GM21723 (cell line): ENCODE measurements around the gene ORM2.
"Not testable (repeated sequence)": the region's sequence is repeated elsewhere in the genome, so short reads cannot be mapped to it uniquely, and the experiment has no call there.

Experiments
- ATAC-seq: cut with Tn5 transposase; IDR thresholded peaks from one replicate; pipeline ENCODE4 v1.9.1; 2021; ENCODE audit warnings: mild to moderate bottlenecking, moderate library complexity; ENCODE audit not compliant: unreplicated experiment

The ORM2 gene

DNA sequence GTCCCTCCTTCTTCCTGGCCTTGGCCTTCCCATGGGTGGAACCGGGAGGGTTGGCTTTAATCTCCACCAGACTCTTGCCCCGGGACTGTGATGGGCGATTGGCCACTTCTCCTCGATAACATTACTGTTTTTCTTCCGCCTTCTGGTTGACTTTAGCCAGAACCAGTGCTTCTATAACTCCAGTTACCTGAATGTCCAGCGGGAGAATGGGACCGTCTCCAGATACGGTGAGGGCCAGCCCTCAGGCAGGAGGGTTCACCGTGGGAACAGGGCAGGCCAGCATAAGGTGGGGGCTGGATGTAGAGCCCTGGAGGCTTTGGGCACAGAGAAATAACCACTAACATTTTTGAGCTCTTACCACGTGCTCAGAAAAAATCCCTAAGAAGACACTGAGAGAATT, 967 bp downstream of the ORM2 start:
- no peak for ATAC-seq

- ATAC-seq, result not testable (repeated sequence)
Observed at GRCh38 chr9:114331229-114332195, 1.8 kb downstream of the ORM2 start.

DNA sequence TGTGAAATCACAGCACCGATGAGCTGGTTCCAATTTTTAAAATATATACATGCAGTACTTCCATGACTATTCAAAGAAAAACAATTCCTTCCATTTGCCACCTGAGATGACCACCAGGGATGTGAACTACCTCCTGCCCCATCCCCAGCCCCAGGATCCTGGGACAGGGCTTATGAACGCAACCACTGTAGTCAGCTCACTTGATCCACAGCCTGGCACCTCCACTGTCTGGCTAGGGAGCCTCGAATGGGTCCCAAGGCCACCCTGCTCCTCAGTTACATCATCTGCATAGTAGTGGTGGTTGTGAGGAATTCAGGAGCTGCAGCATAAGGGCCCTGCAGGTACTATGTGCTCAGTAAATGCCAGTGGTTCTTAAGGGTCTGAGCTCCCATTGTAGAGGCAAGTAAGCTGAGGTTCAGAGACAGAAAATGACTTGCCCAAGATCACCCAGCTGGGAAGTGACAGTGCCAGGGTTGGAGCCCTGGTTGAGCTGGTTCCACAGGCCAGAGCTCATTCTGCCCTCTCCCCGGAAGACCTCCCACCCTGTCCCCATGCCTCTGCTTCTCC, 2.9 kb downstream of the ORM2 start:
- ATAC-seq, result not testable (repeated sequence)

- ATAC-seq, result not testable (repeated sequence)
Observed at GRCh38 chr9:114333718-114334117, 4.0 kb downstream of the ORM2 start.

DNA sequence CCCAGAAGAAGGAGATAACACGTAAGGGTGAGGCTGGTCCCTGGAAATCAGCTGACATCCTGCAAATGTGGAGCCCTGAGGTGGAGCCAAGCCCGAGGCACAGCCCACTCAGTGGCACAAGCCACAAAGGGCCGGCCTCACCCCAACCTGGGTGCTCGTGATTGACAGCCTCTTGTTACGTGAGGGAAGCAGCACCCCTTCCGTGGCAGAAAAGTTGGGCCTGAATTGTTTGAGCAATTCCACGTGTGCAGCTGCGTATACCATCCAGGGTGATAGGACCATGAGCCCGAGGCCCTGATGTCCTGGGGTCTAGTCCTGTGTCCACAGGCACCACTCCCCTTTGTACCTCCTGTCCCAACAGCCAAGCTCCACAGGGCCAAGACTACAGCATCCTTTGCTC, 4.8 kb downstream of the ORM2 start:
- ATAC-seq, result no peak

GRCh38 chr9:114335745-114336144, 6.1 kb downstream of the ORM2 start:
- no peak for ATAC-seq

GRCh38 chr9:114336157-114336556, 6.5 kb downstream of the ORM2 start:
- ATAC-seq, result no peak

DNA sequence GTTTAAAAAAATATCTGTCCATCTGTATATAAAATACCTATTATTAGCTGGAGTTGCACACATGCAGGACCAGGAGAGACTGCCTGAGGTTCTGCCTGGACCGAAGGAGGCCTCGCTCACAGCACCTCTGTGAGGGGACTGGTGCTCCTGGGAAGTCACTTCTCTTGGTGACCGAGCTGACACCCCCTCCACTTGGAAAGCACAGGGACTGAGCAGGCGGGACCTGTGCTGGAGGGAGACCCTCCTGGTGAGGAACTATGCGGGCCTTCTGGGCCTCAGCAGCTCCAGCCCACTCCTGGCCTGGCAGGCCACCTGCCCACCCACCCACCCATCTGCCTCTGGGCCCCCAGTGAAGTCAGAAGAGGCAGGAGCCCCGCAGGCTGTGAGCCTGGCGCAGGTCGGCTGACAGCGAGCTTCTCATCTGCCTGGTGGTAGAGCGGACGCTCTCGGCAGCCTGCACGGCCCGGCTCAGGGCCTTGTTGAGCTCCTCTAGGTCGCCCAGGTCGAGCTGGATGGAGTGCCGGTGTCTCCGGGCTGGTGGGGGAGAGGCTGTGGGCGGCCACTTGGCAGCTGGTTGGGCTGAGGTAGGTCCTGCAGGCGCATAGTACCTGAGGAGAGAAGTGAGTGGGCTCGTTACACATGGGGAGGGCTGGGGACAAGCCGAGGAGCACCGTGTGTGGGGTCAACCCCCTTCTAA, 7.2 kb downstream of the ORM2 start:
- ATAC-seq, result no peak

GRCh38 chr9:114338187-114338586, 8.5 kb downstream of the ORM2 start:
- ATAC-seq, result no peak

DNA sequence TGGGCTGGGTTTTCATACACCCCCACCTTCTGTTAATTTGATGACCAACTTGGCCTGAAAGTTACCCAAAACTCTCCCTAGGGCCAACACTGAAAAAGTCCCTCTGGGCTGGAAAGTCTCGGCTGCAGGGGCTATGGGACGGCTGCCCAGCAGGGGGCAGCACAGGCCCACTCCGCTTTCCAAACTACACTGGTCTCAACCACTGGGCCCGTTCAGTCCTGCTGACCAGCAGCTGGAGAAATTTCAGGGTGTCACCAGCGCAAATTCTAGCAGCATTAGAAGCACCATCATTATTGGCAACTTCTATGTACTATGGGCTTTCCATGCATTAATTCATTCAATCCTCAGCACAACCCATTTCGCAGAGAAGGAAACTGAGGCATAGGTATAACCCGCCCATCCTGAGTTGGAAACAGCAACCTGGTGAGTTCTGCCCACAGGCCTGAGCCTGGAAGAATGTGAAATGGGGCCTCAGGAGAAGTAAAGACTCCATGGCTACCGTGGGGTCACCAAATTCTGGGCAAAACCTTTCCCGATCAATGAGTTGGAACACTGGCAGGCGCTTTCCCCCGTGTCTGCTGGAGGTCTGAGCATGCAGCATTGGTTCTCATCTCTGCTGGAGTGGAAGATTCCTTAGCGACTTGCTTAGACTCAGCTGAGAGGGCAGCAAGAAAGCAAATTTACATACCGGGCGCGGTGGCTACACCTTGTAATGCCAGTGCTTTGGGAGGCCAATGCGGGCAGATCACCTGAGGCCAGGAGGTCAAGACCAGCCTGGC, 9.7 kb downstream of the ORM2 start:
- ATAC-seq, result no peak

DNA sequence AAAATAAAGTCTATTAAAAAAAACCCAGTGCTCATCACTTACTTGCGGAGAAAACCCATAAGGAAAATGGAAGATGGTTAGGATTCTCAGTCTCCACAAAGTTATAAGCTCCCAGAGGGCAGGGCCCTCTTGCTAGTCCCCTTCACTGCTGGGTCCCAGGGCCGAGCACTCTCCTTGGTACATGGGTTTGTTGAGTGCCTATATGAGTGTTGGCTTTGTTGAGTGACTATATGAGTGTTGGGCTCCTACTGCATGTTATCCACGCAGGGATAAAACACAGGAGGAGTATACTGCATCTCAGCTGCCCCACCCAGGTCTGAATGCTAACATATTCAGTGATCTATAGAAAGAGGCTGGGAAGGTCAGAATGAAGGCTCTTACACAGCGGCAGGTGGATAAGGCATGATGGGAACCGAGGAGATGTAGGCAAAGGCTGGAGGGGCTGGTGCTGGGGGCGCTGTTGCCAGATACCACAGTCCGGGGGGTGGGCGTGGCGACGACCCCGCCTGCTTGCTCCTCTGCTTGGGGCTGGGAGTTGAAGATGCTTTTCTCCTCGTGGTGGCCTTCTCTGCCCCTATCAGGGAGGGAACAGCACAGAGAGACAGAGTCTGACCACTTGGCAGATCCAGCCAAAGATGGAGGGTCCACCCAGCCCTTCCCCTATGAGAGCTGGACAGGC, 11.6 kb downstream of the ORM2 start:
- ATAC-seq, result no peak

GRCh38 chr9:114341991-114342390, 12.3 kb downstream of the ORM2 start:
- no peak for ATAC-seq

- no peak for ATAC-seq
Observed at GRCh38 chr9:114342755-114343440, 13.2 kb downstream of the ORM2 start.

DNA sequence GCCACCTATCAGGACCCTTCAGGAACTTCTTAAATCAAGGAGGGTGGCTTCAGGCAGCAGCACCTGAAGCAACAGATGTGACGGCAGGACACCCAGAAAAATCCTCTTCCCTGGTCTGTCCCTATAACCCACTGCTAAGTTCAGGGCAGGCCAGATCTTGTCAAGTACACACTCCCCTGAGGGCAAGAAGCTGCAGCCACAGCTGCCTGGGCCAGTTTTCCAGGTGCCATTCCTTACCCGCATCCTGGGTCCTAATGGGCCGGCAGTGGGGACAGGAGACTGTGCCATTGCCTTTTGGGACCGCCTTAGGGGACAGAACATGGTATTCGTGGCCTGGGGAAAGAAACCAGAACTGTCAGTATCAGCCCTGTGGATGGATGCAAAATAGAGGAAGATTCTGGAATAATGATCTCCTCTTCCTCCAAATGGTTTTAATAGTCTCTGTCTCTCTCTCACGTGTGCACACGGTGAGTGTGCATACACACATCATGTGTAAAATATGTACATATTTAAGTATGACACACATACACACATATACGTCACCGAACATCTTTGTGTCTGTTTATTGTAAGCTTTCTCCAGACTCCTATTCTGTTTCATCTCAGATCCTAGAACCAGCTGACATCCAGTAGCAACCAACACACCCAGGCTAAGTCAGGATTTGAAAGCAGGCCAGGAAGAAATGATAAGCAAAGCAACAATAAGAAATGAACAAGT, 14.0 kb downstream of the ORM2 start:
- no peak for ATAC-seq

DNA sequence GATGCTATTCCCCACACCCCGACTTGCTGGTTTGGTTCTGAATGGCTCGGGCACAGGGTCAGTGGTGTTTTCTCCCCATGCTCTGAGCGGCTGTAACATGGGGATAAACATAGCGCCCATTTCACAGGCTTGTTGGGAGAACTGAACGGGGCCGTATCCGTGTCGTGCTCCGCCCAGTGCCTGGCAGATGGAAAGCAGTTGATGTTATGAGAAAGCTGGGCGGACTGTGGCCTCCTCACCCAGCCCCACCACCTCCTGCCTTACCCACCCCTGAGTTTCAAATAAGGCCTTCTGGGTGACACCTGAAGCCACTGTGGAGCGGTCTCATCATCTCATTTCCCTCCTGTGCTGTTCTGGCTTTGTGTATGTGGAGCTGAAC, 14.5 kb downstream of the ORM2 start:
- ATAC-seq, result no peak

GRCh38 chr9:114344692-114345091, 15.0 kb downstream of the ORM2 start:
- no peak for ATAC-seq

GRCh38 chr9:114345493-114346065, 15.9 kb downstream of the ORM2 start:
- no peak for ATAC-seq

- ATAC-seq, result no peak
Observed at GRCh38 chr9:114346146-114346545, 16.5 kb downstream of the ORM2 start.

DNA sequence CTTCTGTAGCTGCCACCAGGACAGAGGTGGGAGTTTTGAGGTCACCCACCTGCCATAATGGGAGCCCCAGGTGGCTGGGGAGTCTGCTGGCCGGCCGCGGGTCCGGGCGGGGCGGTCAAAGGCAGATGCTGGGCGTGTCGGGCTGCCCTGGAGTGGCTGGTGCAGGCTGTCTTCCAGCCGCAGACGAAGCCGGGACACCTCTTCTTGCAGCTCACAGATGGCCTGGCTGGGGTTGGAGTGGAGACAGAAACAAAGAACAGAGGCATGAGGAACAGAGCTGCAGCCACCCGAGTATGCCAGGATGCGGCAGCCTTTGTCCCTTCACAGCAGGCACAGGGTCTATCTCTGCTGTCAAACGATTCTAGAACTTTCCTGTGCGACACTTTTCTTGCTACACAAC, 18.0 kb downstream of the ORM2 start:
- ATAC-seq, result no peak
